Chondrocyte (in vitro differentiated cells): Measurements from ENCODE around the gene VCL. TPM values are rescaled to one million over a fixed set of nuclear protein-coding genes. Genes with fewer than 3 reads are reported as not detected.
A peak's percentile ranks its signal among the peaks of the same experiment; 100 is the strongest.

Experiments used
- DNase-seq: peaks from one replicate; pipeline ENCODE4 v3.0.0; 2021; ENCODE audit warnings: mixed read lengths, low spot score
- H3K27ac Mint-ChIP-seq: one replicate; pipeline ENCODE4 v1.8.0; 2021; ENCODE audit warnings: mild to moderate bottlenecking, moderate library complexity, mixed read lengths; ENCODE audit not compliant: unreplicated experiment
- H3K27me3 Mint-ChIP-seq: 2 replicates; pipeline ENCODE4 v1.8.0; 2021; ENCODE audit warnings: low read depth, mixed read lengths
- H3K36me3 Mint-ChIP-seq: 2 replicates; pipeline ENCODE4 v1.8.0; 2021; ENCODE audit warnings: low read depth, mixed read lengths
- H3K4me1 Mint-ChIP-seq: 2 replicates; pipeline ENCODE4 v1.8.0; 2021; ENCODE audit warnings: low read depth, mild to moderate bottlenecking, mixed read lengths
- H3K4me3 Mint-ChIP-seq: one replicate; pipeline ENCODE4 v1.8.0; 2021; ENCODE audit warnings: mild to moderate bottlenecking, moderate library complexity, mixed read lengths; ENCODE audit not compliant: unreplicated experiment
- H3K9me3 Mint-ChIP-seq: 2 replicates; pipeline ENCODE4 v1.8.0; 2021; ENCODE audit warnings: low read depth, mixed read lengths
- total RNA-seq: library from RNA; stranded (reverse); gene quantifications from 3 replicates; pipeline ENCODE4 v1.2.1, GENCODE V29; 2021
- TF ChIP-seq, protein P1 (sequence below): fragments of 200-600 bp; sonication (generic); IDR thresholded peaks from 2 replicates; pipeline ENCODE4 v1.5.0; 2021; ENCODE audit warnings: antibody characterized with exemption, mild to moderate bottlenecking, moderate library complexity

VCL gene
- total RNA-seq, 1 donor from 2014 or later = 498 TPM

DNA sequence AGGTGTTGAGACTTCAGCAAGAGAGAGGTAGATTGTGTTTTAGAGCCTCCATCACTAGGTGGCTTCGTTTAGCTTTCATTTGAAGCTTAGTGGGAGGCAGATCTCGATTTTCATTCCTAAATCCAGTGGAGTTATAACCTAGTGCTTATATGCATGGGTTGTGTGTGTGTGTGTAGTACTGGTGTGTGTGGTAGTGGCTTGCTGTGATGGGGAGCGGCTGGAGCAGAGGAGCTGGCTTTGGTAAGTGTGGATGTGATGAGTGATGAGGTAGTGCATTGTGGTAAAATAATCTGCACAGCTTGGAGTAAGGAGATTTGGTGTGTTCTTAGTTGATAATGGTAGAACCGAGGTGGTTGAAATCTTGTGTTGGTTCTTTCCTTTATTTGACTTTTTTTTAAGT is 109.5 kb downstream of the VCL start:
- Mint-ChIP-seq H3K4me3 (no peak overlapping the region), H3K27ac (peak overlapping the region; percentile 7), H3K9me3 (no peaks in the 10 kb centered on the region)

DNA sequence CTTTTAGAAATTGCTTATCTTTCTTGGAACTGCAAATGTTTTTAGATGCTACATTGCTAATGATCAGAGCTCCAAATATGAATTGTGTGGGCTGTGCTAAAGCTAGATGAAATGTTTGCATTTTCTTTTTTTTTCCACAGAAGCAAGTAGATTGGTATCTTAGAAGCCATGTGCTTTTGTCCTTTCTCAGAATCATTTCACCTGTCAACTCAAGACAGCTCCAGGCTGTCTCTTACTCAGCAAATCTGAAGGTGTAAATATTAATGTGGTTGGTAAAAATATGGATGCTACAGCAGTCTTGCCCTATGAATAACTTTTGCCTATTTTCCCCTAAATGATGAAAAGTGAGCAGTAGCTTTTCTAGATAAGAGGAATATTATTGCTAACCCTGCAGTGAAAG is 111.5 kb downstream of the VCL start:
- Mint-ChIP-seq H3K4me1 (peaks cover 28% of the 10 kb centered on the region), H3K27ac (peak overlapping the region; percentile 39), H3K9me3 (no peaks in the 10 kb centered on the region), H3K4me3 (no peak overlapping the region), H3K36me3 (peaks cover 63% of the 10 kb centered on the region), H3K27me3 (no peaks in the 10 kb centered on the region)
- DNase-seq = no peak
- TF ChIP-seq, protein P1, sequence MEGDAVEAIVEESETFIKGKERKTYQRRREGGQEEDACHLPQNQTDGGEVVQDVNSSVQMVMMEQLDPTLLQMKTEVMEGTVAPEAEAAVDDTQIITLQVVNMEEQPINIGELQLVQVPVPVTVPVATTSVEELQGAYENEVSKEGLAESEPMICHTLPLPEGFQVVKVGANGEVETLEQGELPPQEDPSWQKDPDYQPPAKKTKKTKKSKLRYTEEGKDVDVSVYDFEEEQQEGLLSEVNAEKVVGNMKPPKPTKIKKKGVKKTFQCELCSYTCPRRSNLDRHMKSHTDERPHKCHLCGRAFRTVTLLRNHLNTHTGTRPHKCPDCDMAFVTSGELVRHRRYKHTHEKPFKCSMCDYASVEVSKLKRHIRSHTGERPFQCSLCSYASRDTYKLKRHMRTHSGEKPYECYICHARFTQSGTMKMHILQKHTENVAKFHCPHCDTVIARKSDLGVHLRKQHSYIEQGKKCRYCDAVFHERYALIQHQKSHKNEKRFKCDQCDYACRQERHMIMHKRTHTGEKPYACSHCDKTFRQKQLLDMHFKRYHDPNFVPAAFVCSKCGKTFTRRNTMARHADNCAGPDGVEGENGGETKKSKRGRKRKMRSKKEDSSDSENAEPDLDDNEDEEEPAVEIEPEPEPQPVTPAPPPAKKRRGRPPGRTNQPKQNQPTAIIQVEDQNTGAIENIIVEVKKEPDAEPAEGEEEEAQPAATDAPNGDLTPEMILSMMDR = no peak

More for the DNA sequence above, 109.5 kb downstream of the VCL start:
- no peak for DNase-seq
- TF ChIP-seq, protein P1 = no peak
- Mint-ChIP-seq H3K4me1 (peaks cover 16% of the 10 kb centered on the region), H3K36me3 (peaks cover 64% of the 10 kb centered on the region), H3K27me3 (no peaks in the 10 kb centered on the region)

DNA sequence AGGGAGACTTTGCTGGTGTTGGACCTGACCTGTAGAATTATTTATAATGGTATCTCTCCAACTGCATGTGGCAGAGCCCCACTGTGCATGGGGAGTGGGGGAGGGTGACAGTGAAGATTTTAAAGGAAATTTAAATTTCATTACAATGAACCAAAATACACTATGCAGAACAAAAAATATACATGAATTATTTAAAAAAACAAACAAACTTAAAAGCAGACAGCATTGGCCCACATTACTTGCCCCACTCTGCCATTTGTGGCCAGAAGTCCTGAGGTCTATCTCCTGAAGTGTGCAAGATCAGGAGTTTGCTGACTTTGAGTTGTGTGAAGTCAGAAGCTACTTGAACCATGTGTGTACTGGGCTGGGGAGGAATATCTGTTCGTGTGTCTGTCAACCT is 112.2 kb downstream of the VCL start:
- Mint-ChIP-seq H3K36me3 (peaks cover 62% of the 10 kb centered on the region), H3K9me3 (no peaks in the 10 kb centered on the region), H3K4me3 (no peak overlapping the region), H3K27me3 (no peaks in the 10 kb centered on the region), H3K27ac (peak overlapping the region; percentile 6), H3K4me1 (peaks cover 28% of the 10 kb centered on the region)
- DNase-seq = no peak
- TF ChIP-seq, protein P1 = no peak

DNA sequence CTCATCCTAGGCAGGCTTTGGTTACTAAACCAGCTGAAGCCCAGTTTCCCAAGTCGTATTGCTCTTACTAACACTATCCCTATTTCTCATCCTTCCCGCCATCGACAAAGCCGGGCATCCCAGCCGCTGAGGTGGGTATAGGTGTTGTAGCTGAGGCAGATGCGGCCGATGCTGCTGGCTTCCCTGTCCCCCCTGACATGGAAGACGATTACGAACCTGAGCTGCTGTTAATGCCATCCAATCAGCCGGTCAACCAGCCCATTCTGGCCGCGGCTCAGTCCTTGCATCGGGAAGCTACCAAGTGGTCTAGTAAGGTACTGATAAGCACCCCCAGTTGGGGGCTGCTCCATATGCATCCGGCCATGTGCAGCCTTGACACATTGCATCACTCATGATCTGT is 113.9 kb downstream of the VCL start:
- Mint-ChIP-seq H3K4me3 (no peak overlapping the region), H3K36me3 (peaks cover 63% of the 10 kb centered on the region), H3K4me1 (peaks cover 28% of the 10 kb centered on the region), H3K27me3 (no peaks in the 10 kb centered on the region), H3K9me3 (no peaks in the 10 kb centered on the region), H3K27ac (peak overlapping the region; percentile 50)
- TF ChIP-seq, protein P1 = no peak
- no peak for DNase-seq

DNA sequence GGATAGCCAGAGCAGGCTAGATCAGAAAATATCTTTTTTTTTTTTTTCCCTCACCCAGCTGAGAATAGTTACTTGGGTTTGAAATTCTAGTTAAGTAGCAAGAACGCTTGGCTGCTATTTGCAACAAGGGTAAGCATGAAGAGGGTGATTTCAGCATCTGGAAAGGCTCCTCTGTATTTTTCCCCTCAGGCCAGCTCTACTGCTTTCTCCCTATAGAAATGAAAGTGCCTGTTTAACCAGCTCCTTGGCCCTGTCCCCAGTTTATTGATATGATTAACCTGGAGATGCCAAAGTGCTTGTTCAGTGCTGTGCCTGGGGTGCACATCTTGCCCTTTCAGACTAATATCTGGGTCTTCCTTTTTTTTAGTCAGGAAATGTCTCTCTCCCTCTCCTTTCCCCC is 115.6 kb downstream of the VCL start:
- Mint-ChIP-seq H3K36me3 (peaks cover 63% of the 10 kb centered on the region), H3K27ac (peak overlapping the region; percentile 66), H3K9me3 (no peaks in the 10 kb centered on the region), H3K27me3 (no peaks in the 10 kb centered on the region), H3K4me3 (no peak overlapping the region), H3K4me1 (peaks cover 37% of the 10 kb centered on the region)
- TF ChIP-seq, protein P1 = no peak
- no peak for DNase-seq
